H1 (cell line): ENCODE measurements around the gene TIAL1. TPM values are rescaled to one million over a fixed set of nuclear protein-coding genes. Genes with fewer than 3 reads are reported as not detected.
A peak's percentile ranks its signal among the peaks of the same experiment; 100 is the strongest.

Experiments
- EZH2 ChIP-seq: fragments of 200-600 bp; sonication (generic); IDR thresholded peaks from 2 replicates; pipeline ENCODE4 v1.7.1; 2012; ENCODE audit warnings: low read depth, mild to moderate bottlenecking, moderate library complexity, low read length, inconsistent platforms; ENCODE audit not compliant: severe bottlenecking
- KDM4A ChIP-seq: IDR thresholded peaks from one replicate; pipeline ENCODE4 v1.7.1; 2012; ENCODE audit warnings: low read depth, mild to moderate bottlenecking, moderate library complexity, low read length, inconsistent platforms; ENCODE audit not compliant: severe bottlenecking
- POLR2A ChIP-seq, 2 experiments: IDR thresholded peaks; 1 replicate in 1 of 2; 2 replicates in 1 of 2; pipeline ENCODE4 v1.6.1; 2011; ENCODE audit warnings: low read depth in 2 of 2, low read length in 2 of 2, mild to moderate bottlenecking in 2 of 2; ENCODE audit errors: control extremely low read depth in 1 of 2
- SP2 ChIP-seq: IDR thresholded peaks from 2 replicates; pipeline ENCODE4 v1.6.1; 2012; ENCODE audit warnings: mild to moderate bottlenecking, low read length, inconsistent platforms
- polyA plus RNA-seq, 7 experiments: library from polyadenylated mRNA; depleted of rRNA in 3 of 7; stranded (reverse) in 5 of 7; unstranded in 2 of 7; fragments of >200 nt in 5 of 7; fragments of 200-250 nt in 2 of 7; gene quantifications; 1 replicate in 5 of 7; 2 replicates in 1 of 7; 4 replicates in 1 of 7; pipeline versions ENCODE4 v1.2.1 to v1.2.3, GENCODE V29; 2011 to 2013; ENCODE audit warnings: missing spikeins in 2 of 7, mixed read lengths in 2 of 7
- total RNA-seq: library from RNA; stranded (reverse); fragmentation: NEBNext Ultra II Directional; extraction: Animal tissue kit (Norgen Biotek cat#: 25700); gene quantifications from 2 replicates; pipeline ENCODE4 v1.2.1, GENCODE V29; 2021
- TF ChIP-seq, protein P1 (sequence below), 3 experiments: IDR thresholded peaks; 1 replicate in 2 of 3; 2 replicates in 1 of 3; pipeline versions ENCODE4 v1.5.1 to v1.6.1; 2011; ENCODE audit warnings: low read length in 3 of 3, mild to moderate bottlenecking in 3 of 3, inconsistent platforms in 2 of 3, low read depth in 1 of 3, moderate library complexity in 1 of 3; ENCODE audit not compliant: insufficient read depth in 1 of 3; ENCODE audit errors: control extremely low read depth in 1 of 3
- TF ChIP-seq, protein P2 (sequence below): IDR thresholded peaks from 2 replicates; pipeline ENCODE4 v1.6.1; 2011; ENCODE audit warnings: low read length, improper control_type of control experiment

The TIAL1 gene
- total and polyA plus RNA-seq, 2 of the 8 experiments (the other 6 are each of a cell fraction or from before 2014, with no cell fraction given) = 50.4 to 166 TPM

DNA sequence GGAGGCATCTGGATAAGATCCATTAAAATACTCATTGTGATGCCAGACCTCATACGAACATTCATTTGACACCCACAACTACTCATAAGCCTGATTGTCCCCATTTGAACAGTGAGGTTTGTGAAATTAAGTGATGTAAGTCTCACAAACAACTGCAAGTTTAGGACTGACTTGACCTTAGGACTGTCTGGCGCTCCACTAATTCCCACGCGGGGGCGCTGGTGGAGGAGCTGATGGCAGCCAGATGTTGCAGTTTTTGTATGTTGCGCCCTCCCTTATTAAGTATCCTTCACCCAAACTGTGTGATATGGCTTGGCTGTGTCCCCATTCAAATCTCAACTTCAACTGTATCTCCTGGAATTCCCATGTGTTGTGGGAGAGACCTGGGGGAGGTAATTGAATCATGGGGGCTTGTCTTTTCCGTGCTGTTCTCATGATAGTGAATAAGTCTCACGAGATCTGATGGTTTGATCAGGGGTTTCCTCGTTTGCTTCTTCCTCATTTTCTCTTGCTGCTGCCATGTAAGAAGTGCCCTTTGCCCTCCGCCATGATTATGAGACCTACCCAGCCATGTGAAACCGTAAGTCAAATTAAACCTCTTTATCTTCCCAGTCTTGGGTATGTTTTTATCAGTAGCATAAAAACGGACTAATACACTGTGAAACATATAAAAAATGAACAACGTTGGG lies 20.3 kb upstream of the TIAL1 start (continued):
- TF ChIP-seq, protein P1, sequence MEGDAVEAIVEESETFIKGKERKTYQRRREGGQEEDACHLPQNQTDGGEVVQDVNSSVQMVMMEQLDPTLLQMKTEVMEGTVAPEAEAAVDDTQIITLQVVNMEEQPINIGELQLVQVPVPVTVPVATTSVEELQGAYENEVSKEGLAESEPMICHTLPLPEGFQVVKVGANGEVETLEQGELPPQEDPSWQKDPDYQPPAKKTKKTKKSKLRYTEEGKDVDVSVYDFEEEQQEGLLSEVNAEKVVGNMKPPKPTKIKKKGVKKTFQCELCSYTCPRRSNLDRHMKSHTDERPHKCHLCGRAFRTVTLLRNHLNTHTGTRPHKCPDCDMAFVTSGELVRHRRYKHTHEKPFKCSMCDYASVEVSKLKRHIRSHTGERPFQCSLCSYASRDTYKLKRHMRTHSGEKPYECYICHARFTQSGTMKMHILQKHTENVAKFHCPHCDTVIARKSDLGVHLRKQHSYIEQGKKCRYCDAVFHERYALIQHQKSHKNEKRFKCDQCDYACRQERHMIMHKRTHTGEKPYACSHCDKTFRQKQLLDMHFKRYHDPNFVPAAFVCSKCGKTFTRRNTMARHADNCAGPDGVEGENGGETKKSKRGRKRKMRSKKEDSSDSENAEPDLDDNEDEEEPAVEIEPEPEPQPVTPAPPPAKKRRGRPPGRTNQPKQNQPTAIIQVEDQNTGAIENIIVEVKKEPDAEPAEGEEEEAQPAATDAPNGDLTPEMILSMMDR (IDR thresholded peaks at IDR 0.05; ENCODE audit: control extremely low read depth in 1 of 3, insufficient read depth in 1 of 3, low read depth in 1 of 3, low read length in 3 of 3) = peak; percentile 48 to 54 (median 53); a peak in 3 of 4 replicates
- TF ChIP-seq SP2 = no peak
- no peak for TF ChIP-seq POLR2A (IDR thresholded peaks at IDR 0.05; ENCODE audit: control extremely low read depth in 1 of 2, low read depth in 2 of 2, low read length in 2 of 2)
- no peak for TF ChIP-seq EZH2
- no peak for TF ChIP-seq KDM4A
- TF ChIP-seq, protein P2, sequence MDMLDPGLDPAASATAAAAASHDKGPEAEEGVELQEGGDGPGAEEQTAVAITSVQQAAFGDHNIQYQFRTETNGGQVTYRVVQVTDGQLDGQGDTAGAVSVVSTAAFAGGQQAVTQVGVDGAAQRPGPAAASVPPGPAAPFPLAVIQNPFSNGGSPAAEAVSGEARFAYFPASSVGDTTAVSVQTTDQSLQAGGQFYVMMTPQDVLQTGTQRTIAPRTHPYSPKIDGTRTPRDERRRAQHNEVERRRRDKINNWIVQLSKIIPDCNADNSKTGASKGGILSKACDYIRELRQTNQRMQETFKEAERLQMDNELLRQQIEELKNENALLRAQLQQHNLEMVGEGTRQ = no peak
- TF ChIP-seq, all 59 proteins: peak for 2
